ENCODE data around the gene CRB1. TPM values are rescaled to one million over a fixed set of nuclear protein-coding genes. Genes with fewer than 3 reads are reported as not detected.

CRB1 gene
- total RNA-seq, 4 donors from 2014 or later = not detected

DNA sequence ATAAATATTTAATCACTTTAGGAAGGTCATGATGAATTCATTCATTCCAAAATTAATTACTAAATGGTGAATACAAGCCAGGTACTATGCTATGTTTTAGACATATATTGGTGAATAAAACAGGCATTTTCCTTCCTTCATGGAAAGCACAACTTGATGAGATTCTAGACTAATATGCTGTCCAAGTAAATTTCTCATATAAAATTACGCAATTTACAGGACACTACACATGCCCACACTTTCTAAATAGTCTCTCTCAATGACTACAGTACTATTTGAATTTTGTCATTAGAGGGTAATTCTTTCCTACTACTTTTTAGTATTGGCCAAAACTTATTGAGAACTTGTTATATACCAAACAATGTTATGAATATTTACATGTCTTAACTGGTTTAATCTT is 150.6 kb downstream of the CRB1 start:
- no peak overlapping the region for H3K4me3 ChIP-seq
- H3K27ac ChIP-seq = no peak overlapping the region
- H3K36me3 ChIP-seq = no peaks in the 10 kb centered on the region
- H3K27me3 ChIP-seq = no peaks in the 10 kb centered on the region
- TF ChIP-seq, protein P1, sequence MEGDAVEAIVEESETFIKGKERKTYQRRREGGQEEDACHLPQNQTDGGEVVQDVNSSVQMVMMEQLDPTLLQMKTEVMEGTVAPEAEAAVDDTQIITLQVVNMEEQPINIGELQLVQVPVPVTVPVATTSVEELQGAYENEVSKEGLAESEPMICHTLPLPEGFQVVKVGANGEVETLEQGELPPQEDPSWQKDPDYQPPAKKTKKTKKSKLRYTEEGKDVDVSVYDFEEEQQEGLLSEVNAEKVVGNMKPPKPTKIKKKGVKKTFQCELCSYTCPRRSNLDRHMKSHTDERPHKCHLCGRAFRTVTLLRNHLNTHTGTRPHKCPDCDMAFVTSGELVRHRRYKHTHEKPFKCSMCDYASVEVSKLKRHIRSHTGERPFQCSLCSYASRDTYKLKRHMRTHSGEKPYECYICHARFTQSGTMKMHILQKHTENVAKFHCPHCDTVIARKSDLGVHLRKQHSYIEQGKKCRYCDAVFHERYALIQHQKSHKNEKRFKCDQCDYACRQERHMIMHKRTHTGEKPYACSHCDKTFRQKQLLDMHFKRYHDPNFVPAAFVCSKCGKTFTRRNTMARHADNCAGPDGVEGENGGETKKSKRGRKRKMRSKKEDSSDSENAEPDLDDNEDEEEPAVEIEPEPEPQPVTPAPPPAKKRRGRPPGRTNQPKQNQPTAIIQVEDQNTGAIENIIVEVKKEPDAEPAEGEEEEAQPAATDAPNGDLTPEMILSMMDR (IDR thresholded peaks at IDR 0.05) = no peak
- no peak for TF ChIP-seq POLR2A (IDR thresholded peaks at IDR 0.05)
- no peaks in the 10 kb centered on the region for H3K4me1 ChIP-seq
- H3K9me3 ChIP-seq = no peaks in the 10 kb centered on the region
- no peak for DNase-seq

DNA sequence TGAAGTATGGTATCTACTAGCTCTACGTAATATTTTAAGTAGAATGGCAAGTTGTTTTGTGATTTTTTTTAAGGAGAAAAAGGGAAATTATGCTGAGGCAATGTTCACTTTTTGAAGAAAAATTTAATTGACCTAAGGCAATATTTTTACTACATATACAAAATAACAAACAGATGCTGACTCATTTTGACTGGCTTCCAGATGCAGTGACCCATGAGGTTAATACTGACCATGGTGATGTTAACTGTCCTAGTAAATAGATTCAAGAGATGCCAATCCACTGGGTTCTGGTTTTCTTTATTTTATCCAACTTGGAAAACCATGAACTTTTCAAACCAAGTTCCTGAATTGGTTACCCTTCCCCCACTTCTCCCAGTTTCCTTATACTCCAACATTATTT is 154.9 kb downstream of the CRB1 start:
- H3K4me1 ChIP-seq = no peaks in the 10 kb centered on the region
- H3K36me3 ChIP-seq = no peaks in the 10 kb centered on the region
- no peak for TF ChIP-seq POLR2A (IDR thresholded peaks at IDR 0.05)
- TF ChIP-seq, protein P1 (IDR thresholded peaks at IDR 0.05) = no peak
- no peak overlapping the region for H3K4me3 ChIP-seq
- H3K27ac ChIP-seq = no peak overlapping the region
- H3K27me3 ChIP-seq = no peaks in the 10 kb centered on the region
- no peaks in the 10 kb centered on the region for H3K9me3 ChIP-seq
- DNase-seq = no peak

DNA sequence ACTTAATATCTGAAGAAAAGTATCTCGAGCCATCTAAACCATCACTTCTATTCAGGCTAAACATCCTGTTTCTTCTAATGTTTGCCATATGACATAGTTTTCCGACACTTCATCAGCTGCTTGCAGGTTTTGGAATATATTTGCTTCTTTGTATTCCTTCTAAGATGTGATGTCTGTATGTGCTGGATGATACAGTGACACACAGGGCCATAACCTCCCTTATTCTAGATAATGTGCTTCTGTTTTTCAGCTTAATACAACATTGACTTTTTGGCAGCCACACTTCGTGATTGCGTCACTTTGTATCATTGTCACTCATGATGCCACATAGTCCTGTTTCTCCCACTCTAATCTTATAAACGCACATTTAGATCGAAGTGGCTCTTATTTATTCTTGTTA is 156.3 kb downstream of the CRB1 start:
- Histone ChIP-seq H3K27me3 (no peaks in the 10 kb centered on the region), H3K36me3 (no peaks in the 10 kb centered on the region), H3K4me3 (no peak overlapping the region), H3K9me3 (no peaks in the 10 kb centered on the region), H3K27ac (no peak overlapping the region), H3K4me1 (no peaks in the 10 kb centered on the region)
- no peak for DNase-seq
- TF ChIP-seq, protein P1 (IDR thresholded peaks at IDR 0.05) = no peak
- no peak for TF ChIP-seq POLR2A (IDR thresholded peaks at IDR 0.05)

DNA sequence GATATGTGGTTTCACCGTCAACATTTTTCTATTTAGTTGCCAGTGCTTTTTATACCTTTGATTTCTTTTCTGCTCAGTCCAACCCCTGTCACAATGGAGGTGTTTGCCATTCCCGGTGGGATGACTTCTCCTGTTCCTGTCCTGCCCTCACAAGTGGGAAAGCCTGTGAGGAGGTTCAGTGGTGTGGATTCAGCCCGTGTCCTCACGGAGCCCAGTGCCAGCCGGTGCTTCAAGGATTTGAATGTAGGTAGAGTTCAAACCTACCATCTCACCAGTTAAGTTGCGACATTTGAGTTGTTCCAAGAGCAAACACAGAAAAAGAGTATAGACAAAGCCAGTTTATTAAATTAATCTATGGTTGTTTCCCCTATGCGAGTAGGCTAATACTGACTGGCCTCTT is 161.3 kb downstream of the CRB1 start:
- H3K27ac ChIP-seq = no peak overlapping the region
- DNase-seq = no peak
- H3K36me3 ChIP-seq = no peaks in the 10 kb centered on the region
- TF ChIP-seq, protein P1 (IDR thresholded peaks at IDR 0.05) = no peak
- TF ChIP-seq POLR2A (IDR thresholded peaks at IDR 0.05) = no peak
- H3K4me1 ChIP-seq = no peaks in the 10 kb centered on the region
- no peaks in the 10 kb centered on the region for H3K9me3 ChIP-seq
- no peak overlapping the region for H3K4me3 ChIP-seq
- H3K27me3 ChIP-seq = no peaks in the 10 kb centered on the region

DNA sequence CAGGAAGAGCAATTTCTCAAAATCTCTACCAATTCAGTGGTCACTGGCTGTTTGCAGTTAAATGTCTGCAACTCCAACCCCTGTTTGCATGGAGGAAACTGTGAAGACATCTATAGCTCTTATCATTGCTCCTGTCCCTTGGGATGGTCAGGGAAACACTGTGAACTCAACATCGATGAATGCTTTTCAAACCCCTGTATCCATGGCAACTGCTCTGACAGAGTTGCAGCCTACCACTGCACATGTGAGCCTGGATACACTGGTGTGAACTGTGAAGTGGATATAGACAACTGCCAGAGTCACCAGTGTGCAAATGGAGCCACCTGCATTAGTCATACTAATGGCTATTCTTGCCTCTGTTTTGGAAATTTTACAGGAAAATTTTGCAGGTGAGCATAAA is 167.2 kb downstream of the CRB1 start:
- Histone ChIP-seq H3K36me3 (no peaks in the 10 kb centered on the region), H3K9me3 (no peaks in the 10 kb centered on the region), H3K4me3 (no peak overlapping the region), H3K27ac (no peak overlapping the region), H3K4me1 (no peaks in the 10 kb centered on the region), H3K27me3 (no peaks in the 10 kb centered on the region)
- no peak for DNase-seq
- TF ChIP-seq POLR2A (IDR thresholded peaks at IDR 0.05) = no peak
- TF ChIP-seq, protein P1 (IDR thresholded peaks at IDR 0.05) = no peak

DNA sequence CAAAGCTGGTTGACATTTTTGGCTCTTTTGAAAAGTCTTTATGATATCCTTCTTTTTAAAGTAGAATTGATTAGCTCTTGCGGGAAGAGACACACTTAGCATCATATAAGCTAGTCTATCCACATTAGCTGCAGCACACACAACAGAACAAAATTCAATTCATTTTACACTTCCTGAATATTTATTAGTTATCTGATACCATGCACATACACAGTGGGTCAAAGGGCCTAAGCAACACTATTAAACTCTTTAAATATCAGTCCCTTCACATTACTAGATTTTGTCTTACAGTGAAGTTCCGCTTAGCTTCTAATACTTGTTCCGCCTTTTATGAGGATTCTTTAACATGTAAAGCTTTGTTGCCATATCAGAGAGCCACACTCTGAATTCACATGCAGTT is 169.5 kb downstream of the CRB1 start:
- TF ChIP-seq, protein P1 (IDR thresholded peaks at IDR 0.05) = no peak
- no peak for TF ChIP-seq POLR2A (IDR thresholded peaks at IDR 0.05)
- no peak for DNase-seq
- Histone ChIP-seq H3K4me3 (no peak overlapping the region), H3K27me3 (no peaks in the 10 kb centered on the region), H3K27ac (no peak overlapping the region), H3K4me1 (no peaks in the 10 kb centered on the region), H3K9me3 (no peaks in the 10 kb centered on the region), H3K36me3 (no peaks in the 10 kb centered on the region)
